ELR (cell line): ENCODE measurements around the gene RUNX3.
"Not testable (repeated sequence)": the region's sequence is repeated elsewhere in the genome, so short reads cannot be mapped to it uniquely, and the experiment has no call there.

ENCODE experiments used
- DNase-seq: peaks from one replicate; pipeline ENCODE4 v3.0.0-alpha.2; 2015; ENCODE audit warnings: low read depth

RUNX3 gene

DNA sequence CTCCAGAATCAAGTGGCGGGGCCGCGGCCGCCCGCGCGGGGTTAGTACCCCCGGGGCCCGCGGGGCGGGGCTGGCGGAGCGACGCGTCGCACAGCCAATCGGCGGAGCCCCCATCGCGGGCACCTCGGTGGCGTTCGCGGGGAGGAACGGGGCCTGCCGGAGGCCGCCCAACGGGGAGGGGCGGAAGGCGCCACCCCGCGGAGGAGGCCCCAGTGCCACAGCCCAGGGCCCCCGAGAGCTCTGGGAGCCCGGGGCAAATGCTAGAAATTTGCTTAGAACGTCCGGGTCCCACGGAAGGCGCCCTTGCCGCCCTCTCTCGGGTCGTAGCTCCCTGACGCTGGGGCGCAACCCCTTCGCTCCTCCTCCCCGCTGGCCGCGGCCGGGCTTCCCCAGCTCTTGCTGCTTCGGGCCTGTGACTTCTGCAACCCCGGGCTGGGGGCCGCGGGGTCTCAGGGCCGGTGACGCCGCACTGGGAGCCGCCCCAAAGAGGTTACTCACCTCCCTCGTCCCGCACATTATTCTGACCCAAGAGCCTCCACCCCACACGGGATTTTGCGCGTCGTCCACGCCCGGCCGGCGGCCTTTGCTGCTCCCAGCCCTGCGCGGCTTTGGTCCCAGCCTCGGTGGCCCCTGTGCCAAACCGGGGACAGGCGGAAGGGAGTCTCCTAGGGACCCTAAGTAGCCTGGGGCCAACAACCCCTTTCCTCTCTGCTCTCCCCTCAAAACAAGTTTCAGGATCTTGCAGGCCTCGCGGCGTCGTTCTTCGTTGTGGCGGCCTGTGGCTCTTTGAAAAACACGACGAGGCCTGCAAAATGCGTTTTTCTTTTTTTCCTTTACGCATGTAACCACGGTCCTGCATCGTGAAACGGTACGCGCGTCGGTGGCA lies at the start of gene RUNX3:
RUNX3 (minus strand) TSS at position 17 of the 886 bp plus-strand sequence. CDS start 408 bp downstream, outside the sequence.
- DNase-seq: peak; percentile 52

DNA sequence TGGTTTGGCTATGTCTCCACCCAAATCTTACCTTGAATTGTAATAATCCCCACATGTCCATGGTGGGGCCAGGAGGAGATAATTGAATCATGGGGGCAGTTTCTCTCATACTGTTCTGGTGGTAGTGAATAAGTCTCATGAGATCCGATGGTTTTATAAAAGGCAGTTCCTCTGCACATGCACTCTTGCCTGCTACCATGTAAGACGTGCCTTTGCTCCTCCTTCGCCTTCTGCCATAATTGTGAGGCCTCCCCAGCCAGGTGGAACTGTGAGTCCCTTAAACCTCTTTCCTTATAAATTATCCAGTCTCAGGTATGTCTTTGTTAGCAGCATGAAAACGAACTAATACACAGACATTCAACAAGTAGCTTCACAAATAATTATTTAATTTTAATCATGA lies 49.2 kb upstream of the RUNX3 start:
- not testable (repeated sequence) for DNase-seq

GRCh38 chr1:24978383-24979032 lies 48.4 kb upstream of the RUNX3 start:
- no peak for DNase-seq

GRCh38 chr1:24975391-24975790 lies 45.3 kb upstream of the RUNX3 start:
- DNase-seq: no peak

DNA sequence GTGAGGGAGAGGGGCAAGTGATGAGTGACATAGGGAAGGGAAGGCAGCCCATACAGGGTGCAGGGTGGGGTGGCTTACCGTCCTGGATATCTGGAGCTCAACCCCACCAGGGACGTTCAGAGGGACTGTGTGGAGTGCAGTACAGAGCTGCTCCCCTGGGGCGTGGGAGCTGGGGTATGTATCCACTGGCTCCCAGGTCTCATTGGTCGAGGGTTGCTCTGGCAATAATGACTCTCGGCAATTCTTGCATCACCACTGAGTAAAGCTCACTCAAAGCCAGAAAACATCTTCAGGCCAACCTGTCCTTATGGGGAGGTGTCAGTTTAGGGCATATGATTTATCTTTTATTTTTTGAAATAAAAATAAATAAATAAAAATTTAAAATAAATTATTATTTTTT lies 43.2 kb upstream of the RUNX3 start:
- DNase-seq: no peak

DNA sequence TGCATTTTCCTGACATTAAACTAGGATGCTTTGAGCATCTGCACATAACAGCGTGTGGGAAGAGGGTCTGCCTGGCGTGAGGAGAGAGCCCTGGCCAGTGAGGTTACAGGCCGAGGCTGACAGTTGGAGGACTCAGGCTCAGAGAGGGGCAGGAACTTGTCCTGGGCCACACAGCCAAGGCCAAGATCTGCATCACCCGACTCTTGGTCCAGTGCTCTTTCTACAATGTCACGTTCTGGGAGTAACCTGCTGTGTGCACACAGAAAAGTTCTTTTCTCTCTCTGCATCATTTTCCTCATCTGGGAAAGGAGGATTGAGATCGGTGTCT lies 42.8 kb upstream of the RUNX3 start:
- DNase-seq: no peak

DNA sequence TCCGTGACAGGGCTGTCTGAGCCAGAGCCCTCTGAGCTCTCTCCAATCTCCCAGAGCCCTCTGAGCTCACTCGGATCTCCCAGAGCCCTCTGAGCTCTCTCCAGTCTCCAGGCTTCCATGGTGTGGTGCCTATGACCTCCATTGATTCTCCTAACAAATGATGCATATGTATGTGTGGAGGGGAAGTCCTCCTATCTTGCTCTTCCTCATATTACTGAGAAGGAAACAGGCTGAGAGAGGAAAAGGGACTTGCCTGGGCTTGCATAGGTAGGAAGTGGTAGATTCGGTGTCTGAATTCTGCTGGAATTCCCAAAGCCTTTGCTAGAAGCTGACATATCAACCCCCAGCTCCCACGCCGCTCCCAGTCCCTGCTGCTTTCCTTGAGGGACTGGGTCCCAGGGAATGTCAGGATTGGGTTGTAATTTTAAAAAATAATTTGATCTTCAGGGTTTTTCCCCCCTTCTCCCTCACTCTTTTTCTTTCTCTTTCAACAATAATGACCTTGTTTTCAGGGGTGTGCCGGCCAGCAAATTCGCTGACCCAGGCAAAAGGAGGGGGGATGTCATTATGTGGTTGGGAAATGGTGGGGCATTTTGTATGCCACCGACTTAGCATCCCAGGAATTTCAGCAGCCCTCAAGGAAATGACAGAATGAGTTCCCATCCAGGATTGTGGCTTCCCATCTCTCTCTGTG lies 42.3 kb upstream of the RUNX3 start:
- no peak for DNase-seq

DNA sequence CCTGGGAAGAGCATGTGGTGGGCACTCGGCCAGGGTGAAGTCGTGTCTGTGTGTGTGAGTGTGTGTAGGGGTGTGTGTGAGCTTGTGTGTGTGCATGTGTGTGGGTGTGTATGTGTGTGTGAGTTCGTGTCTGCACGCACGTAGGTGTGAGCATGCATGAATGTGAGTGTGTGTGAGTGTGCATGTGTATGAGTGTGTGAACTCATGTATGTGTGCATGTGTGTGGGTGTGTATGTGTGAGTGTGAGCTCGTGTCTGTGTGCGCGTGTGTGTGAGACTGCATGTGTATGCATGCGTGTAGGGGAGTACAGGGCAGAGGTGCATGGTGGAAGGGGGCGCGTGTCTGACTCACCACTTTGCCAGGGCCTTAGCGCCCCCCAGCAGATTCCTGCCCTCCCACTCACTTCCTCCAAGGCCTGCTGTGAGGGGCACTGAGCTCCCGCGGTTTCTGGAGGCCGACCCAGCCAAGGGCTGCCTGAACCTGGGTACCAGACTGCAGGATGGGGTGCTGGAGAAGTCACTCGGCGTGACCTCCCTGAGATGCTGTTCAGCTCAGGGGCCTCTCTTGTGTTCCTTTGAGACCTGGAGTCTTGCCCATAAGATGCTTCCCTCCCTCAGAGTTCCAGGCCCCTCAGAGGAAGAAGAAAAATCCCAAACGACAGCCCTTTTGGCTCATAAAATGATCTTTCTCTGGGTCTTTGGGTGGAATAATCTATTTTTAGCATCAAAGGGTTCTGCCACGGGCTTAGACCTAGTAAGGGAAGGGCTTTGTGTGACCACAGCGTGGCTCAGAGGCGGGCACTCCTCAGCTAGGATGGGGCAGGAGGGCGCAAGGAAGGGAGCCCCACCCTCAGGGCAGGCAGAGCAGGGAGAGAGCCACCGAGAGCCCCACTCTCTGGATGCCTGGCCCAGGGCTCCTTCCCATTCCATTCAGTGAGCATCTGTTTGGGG lies 41.1 kb upstream of the RUNX3 start:
- DNase-seq: peak; percentile 30

DNA sequence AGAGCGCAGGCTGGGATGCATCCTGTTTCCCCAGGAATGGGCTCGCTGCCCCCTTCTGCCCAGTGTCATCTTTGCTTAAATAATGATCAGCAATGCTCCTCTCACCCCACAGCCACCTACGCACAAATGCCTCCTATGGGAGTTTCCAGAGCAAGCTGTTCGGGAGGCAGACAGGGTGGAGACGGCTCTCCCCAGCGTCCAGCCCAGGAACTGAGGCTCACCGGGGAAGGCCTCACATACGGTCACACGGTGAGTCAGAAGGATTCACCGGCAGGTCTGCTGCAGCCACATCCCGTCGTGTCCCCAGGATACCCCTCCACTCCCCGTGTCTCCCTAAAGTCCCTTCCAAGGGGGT lies 40.3 kb upstream of the RUNX3 start:
- DNase-seq: peak; percentile 84

DNA sequence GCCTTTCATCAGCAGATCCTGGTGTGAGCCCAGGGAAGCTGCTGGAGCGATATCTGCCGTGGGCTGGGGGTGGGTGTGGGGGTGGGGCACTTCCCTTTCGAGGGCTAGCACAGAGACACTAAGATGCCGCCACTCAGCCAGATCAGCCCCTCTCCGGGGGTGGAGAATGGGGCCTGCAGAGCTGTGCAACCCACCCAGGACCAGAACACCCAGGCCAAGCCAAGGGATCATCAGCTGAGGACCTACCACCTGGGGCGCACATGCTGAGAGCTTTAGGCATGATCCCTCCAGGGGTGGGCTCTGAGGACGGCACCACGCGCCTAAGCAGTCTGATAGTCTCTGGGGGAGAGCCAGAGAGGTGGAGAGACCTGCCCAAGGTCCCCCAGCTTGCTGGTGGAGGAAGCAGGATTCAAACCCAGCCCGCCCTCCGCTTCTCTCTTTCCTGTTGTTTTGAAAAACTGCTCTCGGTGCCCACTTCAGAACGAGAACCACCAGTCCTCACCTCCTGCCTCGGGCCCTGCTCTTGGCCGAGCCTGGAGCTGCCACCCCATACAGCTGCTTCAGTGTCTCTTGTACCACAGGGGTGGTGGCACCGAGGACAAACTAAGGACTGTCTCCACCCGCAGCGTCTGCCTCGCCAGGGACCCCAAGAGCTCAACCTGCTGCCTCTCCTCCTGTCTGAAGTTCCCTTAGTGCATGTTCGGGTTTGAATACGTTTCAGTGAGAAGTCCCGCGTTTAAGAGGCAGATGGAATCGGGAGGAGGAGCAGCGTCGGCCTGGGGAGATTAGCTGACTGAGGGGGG lies 39.7 kb upstream of the RUNX3 start:
- no peak for DNase-seq

DNA sequence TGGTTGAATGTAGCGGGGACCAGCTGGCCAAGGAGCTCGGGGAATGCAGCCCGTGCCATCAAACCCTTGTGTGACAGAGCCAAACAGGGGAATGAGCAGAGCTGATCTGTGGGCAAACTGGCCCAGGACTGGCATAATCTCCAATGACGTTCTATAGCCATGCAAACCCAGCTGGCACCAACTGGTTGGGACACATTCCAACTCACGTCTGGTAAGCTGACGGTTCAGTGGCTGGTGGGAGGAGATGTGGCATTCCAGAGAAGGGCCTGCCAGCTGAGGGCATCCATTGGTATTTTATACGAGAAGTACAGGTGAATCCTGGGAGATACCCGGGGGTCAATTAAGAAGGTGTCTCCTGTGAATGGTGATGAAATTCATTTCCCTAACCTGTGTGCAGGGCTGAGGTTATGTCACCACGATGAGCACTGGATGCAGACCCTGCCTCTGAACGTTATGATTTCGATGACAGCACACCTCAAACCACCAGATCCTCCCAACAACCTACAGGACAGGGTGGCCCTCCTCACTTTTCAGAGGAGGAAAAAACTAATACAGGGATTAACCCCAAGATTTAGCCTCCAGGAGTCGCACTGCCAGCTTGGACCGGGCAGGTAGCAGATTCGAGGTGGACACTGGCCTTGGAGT lies 39.0 kb upstream of the RUNX3 start:
- no peak for DNase-seq

DNA sequence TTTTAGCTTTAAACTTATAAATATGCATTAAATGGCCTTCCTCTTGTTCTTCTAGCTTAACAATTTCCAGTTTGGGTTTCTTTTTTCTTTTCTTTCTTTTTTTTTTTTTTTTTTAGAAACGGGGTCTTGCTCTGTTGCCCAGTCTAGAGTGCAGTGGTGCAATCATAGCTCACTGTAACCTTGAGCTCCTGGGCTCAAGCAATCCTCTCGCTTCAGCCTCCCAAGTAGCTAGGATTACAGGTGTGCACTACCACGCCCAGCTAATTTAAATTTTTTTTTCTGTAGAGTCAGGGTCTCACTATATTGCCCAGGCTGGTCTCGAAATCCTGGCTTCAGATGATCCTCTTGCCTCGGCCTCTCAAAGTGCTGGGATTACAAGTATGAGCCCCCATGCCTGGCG lies 37.9 kb upstream of the RUNX3 start:
- DNase-seq: no peak

DNA sequence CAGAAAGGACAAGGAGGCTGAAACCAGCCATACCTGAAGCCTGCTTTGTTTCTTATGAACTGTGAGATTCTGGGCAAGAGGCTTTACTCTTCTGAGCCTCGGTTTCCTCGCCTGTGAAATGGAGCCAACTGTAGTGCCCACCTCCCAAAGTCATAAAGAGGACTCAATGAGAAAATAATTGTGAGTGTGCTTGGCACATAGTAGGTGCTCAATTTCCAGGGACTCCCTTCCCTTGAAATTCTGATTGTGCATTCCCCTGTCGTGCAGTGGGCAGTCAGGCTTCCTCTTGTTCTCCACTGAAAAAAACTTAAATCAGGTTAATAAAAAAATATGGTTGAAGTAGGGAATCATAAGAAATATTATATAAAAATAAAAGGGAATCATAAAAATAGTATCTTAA lies 37.5 kb upstream of the RUNX3 start:
- DNase-seq: no peak

DNA sequence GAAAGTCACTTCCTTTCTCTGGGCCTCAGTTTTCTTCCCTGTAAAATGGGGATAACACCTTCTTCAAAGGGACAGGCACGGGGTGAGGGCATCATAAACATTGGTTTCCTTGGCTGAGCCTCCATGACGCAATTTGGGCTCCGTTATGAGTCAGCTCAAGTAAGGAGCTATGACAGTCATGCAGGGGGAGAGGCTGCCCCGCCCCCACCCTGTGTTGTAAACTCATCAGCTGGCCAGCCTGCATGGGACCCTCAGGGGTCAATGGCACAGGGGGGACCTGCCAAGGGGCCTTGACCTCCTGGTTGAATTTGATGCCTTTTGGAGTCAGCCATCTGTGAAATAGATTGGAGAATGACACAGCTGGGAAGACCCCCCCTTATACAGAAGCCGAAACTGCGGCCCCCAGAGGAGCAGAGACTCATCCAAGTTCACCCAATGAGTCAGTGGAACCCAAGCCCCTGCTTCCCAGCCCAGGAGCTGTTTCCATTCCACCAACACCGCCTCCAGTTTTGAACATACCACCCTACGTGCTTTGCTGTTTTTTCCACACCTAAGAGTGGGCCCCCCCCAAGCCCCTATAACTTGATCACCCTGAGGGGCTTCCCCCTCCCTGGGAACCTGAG lies 36.8 kb upstream of the RUNX3 start:
- DNase-seq: peak; percentile 92

DNA sequence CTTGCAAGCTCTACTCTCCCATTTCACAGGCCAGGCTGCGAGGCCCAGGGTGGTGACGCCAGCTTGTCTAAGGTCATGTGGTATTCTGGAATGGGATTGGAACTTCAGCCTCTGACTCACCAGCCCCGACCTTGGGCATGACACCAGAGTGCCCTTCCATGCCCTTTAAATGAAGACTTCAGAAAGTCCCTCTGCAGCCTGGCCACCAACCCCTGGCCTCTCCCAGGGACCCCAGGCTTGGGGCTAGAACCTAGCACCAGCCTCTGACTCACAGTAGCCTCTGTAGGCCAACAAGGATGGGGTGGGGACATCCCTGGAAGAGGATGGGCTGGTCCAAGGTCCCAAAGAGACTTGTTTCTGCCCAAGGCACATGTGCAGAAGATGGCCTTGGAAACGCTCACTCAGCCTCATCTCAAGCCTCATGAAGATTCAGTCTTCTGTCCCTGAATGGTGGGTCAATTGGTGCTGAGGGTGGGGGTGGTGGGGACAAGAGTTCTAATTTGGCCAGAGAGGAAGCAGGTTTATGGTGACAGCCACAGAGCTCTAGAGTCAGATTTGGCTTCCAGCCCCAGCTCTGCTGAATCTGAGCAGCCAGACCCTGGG lies 36.1 kb upstream of the RUNX3 start:
- DNase-seq: no peak

DNA sequence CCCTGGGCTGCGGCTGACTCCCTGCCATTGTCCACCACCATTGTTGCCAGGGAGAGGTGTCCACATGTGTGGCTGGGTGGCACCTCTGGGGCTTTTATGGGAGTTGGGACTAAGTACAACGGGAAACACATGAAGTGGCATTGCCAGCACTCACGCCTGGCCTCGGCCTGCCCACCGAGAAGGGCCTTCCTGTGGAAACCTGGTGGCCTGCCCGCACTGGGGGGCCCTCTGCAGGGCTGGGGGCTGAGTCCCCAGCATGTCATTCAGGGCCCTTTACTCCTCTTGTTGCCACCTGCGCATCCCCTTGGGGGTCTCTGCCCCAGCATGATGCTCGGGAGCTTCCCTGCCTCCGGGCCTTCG lies 35.5 kb upstream of the RUNX3 start:
- no peak for DNase-seq

DNA sequence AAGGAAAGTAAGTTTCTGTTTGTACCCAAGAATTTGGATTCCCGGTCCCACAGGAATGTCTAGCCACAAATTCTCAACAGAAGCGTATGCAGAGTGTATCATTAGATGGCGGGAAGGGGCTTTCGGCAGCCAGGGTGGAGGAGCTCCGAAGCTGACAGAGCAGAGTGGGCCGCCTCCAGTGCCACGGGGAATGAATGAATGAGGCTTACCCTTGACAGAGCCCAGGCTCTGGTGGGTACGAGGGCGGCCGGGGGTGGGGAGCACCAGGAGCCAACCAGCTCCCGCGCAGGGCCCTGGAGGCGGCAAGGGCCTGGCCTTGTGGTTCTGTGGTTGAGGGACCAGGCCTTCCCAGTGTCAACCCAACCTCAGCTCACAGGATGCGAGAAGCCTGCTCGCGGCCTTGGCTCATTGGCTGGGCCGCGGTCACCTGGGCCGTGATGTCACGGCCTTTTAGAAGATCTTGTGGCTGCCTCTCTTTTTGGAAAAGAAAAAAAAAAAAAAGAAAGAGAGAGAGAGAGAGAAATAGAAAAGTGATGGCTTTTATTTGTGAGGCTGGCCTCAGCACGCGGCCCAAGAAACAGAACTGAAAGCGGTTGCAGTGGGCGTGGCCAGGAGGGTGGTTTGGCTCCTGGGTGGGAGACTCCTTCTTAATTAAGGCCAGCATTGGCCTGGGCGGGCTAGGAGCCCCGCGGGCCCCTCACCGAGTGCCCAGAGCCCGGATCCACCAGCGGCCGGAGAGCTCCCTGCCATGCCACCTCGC lies 34.9 kb upstream of the RUNX3 start:
- peak; percentile 50 for DNase-seq

DNA sequence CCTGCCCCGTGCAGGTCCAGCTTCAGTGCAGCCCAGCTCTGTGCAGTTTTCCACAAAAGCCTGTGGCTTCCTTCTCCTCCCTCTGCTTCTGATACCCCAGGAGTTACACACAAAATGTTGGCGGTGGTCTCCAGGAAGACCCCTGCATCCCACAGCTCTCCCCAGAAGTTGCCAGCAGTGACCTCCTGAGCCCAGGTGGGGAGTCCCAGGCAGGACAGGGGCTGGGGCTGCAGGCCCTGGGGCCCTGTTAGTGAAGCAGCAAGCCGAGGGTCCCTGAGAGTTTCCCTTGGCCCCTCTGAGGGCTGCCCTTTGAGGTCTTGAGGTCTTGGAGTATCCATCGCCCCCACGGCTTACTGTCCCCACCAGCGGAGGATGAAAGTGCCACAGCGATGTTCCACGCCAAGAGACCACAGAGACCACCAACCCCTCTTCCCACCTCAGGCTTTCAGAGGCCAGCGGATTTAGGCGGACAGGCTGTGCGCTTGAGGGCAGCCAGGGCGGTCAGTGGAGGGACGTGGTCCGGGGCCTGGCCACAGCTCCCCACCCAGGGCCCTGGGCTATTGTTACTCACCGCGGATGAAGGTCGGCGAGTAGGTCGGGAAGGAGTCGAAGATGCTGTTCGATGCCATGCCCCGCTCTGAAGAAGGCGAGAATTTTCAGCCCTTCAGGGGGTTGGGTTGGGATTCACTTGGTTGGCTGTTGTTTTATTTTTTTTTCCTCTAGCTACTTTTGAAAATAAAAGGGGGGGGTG lies 34.0 kb upstream of the RUNX3 start:
- no peak for DNase-seq
